ENCODE results near the gene INPP5A.

DNA sequence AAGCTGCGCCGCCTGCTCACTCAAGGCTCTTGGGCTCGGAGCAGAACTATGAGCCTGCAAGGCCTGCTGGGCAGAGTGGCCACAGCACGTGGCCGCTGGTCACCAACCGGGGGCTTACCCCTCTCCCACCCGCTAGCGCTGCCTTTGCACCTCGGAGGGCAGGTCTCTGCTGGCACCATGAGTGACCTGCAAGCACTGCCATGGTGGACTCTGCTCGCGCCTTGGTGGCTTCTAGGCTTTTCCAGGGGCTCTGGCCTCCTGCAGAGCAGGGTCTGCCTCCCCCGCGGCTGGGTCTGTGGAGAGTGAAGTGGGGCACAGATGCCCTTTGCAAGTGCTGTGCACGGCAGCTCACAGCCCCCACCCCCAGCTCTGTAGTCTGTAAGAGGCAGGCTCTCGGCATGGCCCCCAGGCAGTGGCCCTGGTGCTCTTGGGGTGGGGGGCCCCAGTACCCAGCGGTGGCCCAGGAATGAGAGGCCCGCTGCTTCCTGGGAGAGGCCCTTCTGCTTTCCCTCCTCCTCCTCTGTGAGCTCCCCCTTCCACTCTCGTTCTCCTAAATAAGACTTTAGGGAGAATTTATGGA, 119.6 kb downstream of the INPP5A start:
- TF ChIP-seq, protein P1, sequence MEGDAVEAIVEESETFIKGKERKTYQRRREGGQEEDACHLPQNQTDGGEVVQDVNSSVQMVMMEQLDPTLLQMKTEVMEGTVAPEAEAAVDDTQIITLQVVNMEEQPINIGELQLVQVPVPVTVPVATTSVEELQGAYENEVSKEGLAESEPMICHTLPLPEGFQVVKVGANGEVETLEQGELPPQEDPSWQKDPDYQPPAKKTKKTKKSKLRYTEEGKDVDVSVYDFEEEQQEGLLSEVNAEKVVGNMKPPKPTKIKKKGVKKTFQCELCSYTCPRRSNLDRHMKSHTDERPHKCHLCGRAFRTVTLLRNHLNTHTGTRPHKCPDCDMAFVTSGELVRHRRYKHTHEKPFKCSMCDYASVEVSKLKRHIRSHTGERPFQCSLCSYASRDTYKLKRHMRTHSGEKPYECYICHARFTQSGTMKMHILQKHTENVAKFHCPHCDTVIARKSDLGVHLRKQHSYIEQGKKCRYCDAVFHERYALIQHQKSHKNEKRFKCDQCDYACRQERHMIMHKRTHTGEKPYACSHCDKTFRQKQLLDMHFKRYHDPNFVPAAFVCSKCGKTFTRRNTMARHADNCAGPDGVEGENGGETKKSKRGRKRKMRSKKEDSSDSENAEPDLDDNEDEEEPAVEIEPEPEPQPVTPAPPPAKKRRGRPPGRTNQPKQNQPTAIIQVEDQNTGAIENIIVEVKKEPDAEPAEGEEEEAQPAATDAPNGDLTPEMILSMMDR (conservative IDR thresholded peaks at IDR 0.05), result no peak
- TF ChIP-seq ZFX (IDR thresholded peaks at IDR 0.05), result no peak
